ENCODE results near the gene PKNOX2.

The PKNOX2 gene

DNA sequence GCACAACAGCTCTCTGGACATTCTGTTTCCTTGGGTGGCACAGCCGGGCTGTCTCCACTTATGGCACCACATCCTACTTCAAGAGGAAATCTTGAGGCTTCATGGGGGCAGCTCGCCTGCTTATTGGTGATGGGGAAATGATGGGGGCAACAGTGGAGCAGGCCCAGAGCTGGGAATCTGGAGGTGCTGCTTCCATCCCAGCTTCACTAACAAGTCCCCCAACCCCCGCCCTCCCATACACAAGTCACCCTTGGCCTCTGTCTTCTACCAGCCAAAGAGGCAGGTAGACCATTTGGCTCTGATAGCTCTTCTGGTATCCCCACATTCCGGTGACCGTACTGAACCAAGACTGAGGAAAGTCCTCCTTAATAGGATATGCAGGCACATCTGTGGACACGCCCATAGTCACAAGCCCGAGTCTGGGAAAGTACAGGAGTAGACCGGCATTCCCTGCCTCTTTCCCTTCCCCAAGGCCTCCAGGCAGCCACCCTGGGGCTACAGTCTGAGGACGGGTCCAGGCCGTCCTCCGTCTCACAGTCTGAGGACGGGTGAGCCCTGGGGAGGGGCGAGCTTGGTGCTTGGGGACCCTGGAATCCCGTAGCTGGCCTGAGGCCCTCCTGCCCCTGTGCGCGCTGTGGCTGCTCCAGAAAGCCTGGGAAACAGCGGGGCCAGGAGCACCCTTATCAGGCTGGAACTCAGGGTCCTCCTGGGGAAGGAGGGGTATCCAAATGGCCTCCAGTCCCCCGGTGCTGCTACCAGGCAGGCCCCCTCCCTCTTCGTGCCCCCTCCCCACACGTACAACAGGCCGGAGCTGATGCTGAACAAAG lies 185.9 kb downstream of the PKNOX2 start:
- Mint-ChIP-seq H3K9me3 (no peaks in the 10 kb centered on the region), H3K27me3 (ENCODE audit: low read depth, poor library complexity) (peaks cover 5% of the 10 kb centered on the region), H3K27ac (no peak overlapping the region), H3K4me3 (no peak overlapping the region), H3K36me3 (ENCODE audit: low read depth) (peaks cover 31% of the 10 kb centered on the region), H3K4me1 (peaks cover 91% of the 10 kb centered on the region)
- no peak for DNase-seq
- TF ChIP-seq, protein P1, sequence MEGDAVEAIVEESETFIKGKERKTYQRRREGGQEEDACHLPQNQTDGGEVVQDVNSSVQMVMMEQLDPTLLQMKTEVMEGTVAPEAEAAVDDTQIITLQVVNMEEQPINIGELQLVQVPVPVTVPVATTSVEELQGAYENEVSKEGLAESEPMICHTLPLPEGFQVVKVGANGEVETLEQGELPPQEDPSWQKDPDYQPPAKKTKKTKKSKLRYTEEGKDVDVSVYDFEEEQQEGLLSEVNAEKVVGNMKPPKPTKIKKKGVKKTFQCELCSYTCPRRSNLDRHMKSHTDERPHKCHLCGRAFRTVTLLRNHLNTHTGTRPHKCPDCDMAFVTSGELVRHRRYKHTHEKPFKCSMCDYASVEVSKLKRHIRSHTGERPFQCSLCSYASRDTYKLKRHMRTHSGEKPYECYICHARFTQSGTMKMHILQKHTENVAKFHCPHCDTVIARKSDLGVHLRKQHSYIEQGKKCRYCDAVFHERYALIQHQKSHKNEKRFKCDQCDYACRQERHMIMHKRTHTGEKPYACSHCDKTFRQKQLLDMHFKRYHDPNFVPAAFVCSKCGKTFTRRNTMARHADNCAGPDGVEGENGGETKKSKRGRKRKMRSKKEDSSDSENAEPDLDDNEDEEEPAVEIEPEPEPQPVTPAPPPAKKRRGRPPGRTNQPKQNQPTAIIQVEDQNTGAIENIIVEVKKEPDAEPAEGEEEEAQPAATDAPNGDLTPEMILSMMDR (IDR thresholded peaks at IDR 0.05) = no peak

DNA sequence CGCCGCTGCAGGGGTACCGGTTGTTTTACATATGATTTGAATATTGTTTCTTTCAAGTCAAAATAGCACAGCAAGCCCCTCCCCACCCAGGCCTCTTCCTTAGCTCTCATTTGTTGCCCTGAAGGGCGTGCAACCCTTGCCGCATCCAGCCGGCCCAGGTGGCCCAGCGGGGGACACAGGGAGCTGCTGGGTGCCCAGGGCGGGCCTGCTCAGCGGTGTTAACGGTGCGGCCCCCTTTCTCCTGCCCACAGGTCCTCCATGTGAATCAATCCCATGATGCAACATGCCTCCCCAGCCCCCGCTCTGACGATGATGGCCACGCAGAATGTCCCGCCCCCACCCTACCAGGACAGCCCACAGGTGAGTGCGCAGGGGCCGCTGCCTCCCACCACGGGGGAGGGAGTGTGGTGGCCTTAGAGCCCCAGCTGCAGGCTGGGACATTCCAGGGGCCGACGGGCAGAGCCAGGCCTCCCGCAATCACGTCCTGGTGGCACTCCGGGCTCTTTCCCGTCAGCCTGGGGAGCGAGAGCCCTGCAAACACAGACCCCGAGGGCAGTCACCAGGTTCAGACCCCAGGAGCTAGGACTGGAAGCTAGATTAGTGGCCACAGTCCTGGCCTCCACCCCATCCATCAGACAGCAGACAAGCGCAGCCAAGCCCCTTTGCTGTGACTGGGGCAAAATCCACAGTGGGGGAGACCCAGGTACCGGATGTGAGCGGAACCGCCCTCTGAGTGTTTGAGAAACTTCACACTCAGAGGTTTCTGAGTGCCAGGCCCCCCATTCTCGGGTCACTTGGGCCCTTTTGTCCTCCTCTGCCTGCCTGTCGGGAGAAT lies 186.7 kb downstream of the PKNOX2 start:
- H3K36me3 Mint-ChIP-seq (ENCODE audit: low read depth) = peaks cover 37% of the 10 kb centered on the region
- TF ChIP-seq, protein P1 (IDR thresholded peaks at IDR 0.05) = no peak
- no peaks in the 10 kb centered on the region for H3K9me3 Mint-ChIP-seq
- H3K4me3 Mint-ChIP-seq = no peak overlapping the region
- peak overlapping the region; percentile 46 for H3K27ac Mint-ChIP-seq
- DNase-seq = no peak
- H3K27me3 Mint-ChIP-seq (ENCODE audit: low read depth, poor library complexity) = peaks cover 7% of the 10 kb centered on the region
- peaks cover 91% of the 10 kb centered on the region for H3K4me1 Mint-ChIP-seq

DNA sequence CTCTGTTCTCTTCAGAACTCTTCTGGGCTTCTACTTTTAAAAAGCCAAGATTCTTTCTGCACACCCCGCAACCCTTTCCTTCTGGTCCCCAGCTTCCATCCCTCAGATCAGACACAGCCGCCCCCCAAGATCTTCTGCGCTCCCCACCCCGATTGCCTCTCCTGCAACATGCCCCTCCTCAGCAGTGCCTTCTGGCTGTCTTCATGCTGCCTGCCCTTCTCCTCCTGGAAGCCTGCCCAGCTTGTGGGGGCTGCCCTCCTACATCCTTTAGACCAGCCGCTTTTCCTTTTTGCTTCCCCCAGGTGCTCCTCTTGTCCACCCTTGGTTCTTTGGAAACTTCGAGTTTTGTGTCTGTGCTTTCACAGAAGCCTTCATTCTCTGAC lies 187.3 kb downstream of the PKNOX2 start:
- H3K27me3 Mint-ChIP-seq (ENCODE audit: low read depth, poor library complexity) = peaks cover 7% of the 10 kb centered on the region
- no peak overlapping the region for H3K4me3 Mint-ChIP-seq
- peak overlapping the region; percentile 46 for H3K27ac Mint-ChIP-seq
- H3K9me3 Mint-ChIP-seq = no peaks in the 10 kb centered on the region
- H3K36me3 Mint-ChIP-seq (ENCODE audit: low read depth) = peaks cover 37% of the 10 kb centered on the region
- no peak for DNase-seq
- H3K4me1 Mint-ChIP-seq = peaks cover 91% of the 10 kb centered on the region
- TF ChIP-seq, protein P1 (IDR thresholded peaks at IDR 0.05) = no peak

DNA sequence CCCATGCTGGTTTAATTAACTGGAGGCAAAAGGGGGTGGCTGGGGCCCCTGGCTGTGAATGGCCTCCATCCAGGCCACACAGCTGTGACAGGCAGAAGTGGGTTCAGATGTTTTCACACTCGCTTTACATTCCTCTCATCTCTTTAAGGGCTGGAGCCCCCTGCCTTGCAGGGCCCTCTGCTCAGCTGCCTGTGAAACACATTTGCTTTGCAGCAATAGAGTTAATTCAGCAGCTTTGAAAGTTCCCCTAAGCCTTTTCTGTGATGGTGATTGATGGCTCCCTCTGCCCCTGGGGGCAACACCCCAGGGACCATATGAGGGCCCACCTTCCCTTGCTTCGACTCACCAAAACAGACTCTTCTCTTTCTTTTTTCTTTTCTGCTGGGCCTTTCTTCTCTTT lies 192.2 kb downstream of the PKNOX2 start:
- H3K27me3 Mint-ChIP-seq (ENCODE audit: low read depth, poor library complexity) = peaks cover 15% of the 10 kb centered on the region
- H3K4me3 Mint-ChIP-seq = peak overlapping the region; percentile 37
- TF ChIP-seq, protein P1 (IDR thresholded peaks at IDR 0.05) = no peak
- peak overlapping the region; percentile 83 for H3K27ac Mint-ChIP-seq
- H3K9me3 Mint-ChIP-seq = no peaks in the 10 kb centered on the region
- H3K4me1 Mint-ChIP-seq = peaks cover 71% of the 10 kb centered on the region
- H3K36me3 Mint-ChIP-seq (ENCODE audit: low read depth) = peaks cover 50% of the 10 kb centered on the region
- DNase-seq = no peak

DNA sequence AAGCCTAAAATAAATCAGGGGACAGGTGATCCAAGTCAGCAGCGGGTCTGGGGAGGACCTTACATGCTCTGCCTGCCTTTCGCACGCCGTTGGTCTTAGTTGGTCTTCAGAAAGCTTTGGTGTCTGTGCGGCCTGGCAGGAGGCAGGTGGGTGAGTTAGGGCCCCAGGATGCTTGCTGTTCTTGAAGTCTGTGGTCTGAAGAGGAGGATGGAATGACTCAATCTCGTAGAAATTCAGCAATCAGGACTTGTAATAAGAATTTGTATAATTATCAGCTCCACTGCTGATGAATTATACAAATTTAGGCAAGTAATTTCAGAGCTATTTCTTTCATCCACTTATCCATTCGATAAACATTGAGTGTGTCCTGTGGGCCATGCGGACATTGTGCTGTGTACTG lies 193.0 kb downstream of the PKNOX2 start:
- DNase-seq = no peak
- H3K27me3 Mint-ChIP-seq (ENCODE audit: low read depth, poor library complexity) = peaks cover 13% of the 10 kb centered on the region
- peak overlapping the region; percentile 83 for H3K27ac Mint-ChIP-seq
- peaks cover 63% of the 10 kb centered on the region for H3K4me1 Mint-ChIP-seq
- peaks cover 50% of the 10 kb centered on the region for H3K36me3 Mint-ChIP-seq (ENCODE audit: low read depth)
- no peak overlapping the region for H3K4me3 Mint-ChIP-seq
- TF ChIP-seq, protein P1 (IDR thresholded peaks at IDR 0.05) = no peak
- no peaks in the 10 kb centered on the region for H3K9me3 Mint-ChIP-seq
